Activated CD4-positive, alpha-beta T cell treated with anti-CD3 and anti-CD28 coated beads for 24 hours (primary cell): ENCODE results near the gene VPS29.
"Not testable (repeated sequence)": the region's sequence is repeated elsewhere in the genome, so short reads cannot be mapped to it uniquely, and the experiment has no call there.

Experiments
- DNase-seq, 2 donors: peaks; one replicate each; pipeline ENCODE4 v3.0.0-alpha.2; 2020; ENCODE audit warnings: low read depth in 2 of 2

The VPS29 gene

DNA sequence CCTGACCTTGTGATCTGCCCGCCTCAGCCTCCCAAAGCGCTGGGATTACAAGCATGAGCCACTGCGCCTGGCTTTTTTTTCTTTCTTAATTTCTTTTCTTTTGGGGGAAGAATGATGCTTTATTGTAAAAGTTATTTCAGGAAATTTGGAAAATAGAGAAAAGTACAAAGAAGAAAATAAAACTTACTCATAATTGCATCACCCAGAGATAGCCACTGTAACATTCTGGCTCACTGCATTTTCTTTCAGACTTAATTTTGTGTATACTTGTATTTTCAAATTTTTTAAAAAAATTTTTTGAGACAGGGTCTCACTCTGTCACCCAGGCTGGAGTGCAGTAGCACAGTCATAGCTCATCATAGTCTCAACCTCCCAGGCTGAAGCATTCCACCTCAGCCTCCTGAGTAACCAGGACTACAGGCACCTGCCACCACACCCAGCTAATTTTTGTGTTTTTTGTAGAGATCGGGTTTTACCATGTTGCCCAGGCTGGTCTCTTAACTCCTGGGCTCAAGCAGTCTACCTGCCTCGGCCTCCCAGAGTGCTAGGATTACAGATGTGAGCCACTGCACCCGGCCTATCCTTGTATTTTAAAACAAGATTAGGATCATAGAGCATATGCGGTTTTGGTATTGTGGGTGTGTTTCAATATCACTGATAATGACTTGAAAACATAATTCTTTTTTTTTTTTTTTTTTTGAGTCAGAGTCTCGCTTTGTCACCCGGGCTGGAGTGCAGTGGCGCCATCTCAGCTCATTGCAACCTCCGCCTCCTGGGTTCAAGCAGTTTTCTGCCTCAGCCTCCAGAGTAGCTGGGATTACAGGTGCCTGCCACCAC lies 19.2 kb upstream of the VPS29 start:
- DNase-seq = peak in 1 of 2 donors; percentile 7

DNA sequence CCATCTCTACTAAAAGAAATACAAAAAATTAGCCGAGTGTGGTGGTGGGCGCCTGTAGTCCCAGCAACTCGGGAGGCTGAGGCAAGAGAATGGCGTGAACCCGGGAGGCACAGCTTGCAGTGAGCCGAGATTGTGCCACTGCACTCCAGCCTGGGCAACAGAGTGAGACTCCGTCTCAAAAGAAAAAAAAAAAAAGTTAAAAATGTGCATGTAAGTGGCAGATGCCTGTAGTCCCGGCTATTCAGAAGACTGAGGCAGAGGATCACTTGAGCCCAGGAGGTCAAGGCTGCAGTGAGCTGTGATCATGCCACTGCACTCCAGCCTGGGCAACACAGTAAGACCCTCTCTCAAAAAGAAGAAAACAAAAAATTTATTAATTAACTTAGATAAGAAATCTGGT lies 16.1 kb upstream of the VPS29 start:
- DNase-seq = not testable (repeated sequence)

DNA sequence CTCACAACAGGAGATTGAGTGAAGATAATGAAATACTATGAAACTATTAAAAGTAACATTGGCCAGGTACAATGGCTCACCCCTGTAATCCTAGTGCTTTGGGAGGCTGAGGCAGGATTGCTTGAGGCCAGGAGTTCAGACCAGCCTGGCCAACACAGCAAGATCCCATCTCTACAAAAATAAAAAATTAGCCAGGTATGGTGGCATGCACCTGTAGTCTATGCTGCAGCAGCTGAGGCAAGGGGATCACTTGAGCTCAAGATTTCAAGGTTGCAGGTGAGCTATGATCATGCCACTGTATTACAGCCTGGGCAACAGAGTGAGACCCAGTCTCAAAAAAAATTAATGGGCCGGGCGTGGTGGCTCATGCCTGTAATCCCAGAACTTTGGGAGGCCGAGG lies 15.1 kb upstream of the VPS29 start:
- DNase-seq = no peak

DNA sequence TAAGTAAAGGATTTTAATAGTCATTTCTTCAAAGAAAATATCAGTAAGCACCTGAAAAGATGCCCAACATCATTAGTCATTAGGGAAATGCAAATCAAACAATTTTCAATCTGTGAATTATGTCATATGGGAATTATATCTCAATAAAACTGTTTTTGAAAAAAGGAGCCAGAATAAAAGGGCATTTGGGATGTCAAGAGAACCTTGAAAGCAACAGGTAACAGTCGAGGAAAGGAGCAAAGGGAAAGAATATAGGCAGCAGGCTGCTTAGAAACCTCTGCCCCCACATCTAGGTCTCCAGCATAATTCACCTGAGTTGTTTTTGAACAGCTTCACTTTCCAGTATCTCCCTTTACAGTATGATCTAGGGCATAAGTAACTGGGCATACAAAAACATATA lies 12.5 kb upstream of the VPS29 start:
- no peak for DNase-seq

DNA sequence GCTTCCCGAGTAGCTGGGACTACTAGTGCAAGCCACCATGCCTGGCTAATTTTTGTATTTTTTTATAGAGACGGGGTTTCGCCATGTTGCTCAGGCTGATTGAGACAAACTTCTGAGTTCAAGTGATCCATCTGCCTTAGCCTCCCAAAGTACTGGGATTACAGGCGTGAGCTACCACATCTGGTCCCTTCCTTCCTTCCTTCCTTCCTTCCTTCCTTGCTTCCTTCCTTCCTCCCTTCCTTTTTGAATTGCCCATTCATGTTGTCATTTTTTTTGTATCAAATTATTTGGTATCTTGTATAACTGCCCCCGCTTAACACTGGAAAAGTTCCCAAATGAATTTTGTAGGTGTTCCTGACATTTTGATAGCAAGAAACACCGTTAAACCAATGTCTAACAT lies 11.9 kb upstream of the VPS29 start:
- DNase-seq = no peak

DNA sequence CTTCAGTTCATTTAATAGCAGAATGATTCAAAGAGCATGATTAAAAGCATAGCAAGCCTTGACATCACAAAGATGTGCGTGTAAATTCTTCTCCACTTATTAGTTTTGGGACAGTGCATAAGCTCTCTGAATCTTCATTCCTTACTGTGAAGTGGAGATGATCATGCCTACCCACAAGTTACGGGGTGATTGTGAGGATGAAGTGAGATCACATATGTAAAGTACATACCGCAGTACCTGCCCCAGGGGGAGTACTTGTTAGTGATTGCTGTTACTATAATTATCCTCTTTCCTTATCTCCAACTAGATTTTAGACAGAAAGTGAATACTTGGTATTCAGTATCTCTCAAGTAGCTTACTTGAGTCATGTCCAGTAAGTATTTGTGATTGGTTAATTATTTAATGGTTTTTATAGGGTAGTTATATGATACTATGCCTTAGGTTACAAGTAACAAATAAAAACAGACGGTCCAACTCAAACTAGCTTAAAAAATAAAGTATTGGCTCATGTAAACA lies 6.2 kb upstream of the VPS29 start:
- DNase-seq = no peak

DNA sequence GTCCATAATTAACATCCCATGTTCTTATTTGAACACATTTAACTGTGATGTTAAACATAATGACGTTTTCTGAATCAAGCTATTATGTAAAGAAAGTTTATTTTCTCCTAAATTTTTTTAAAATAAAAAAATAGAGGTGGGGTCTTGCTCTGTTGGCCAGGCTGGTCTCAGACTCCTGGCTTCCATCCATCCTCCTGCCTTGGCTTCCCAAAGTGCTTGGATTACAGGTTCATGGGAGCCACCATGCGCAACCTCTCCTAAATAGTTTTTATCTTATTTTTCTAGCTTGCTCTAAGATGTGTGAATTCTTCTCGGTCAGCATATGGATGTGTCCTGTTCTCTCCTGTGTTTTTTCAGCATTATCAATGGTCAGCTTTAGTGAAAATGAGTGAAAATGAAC lies 3.4 kb upstream of the VPS29 start:
- DNase-seq = no peak

DNA sequence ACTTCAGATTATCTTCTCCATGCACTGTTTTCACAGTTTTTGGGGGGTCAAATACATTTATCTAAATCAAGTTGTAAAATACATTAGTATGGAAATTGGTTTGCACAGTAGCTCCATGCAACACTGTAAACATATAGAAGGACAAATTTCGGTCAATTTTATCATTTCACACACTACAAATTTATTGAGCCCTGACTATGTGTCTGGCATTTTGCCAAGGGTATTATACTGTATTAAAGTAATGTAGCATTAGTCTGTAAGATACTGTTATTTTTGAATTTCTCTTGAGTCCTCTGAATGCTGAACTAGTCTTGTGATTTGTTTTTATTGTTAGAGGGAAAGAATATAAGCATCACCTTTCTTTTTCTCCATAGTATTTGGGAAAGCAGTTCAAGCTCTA lies 1.5 kb upstream of the VPS29 start:
- DNase-seq = no peak

DNA sequence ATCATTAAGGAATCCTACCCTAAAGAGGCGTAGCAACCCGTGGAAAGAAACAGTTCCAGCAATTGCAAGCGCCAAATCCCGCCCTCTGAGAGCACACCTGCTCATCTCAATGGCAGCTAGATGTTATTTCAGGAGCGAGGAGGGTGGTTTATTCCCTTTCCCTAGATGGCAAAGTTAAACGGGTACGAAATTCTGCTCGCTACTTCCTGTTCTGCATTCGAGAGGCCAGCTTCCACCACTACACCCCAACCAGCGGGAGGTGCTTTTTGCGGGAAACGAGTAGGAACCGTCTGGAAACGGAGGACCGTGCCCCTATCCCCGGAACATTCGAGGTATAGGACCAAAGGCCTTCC lies 536 bp downstream of the VPS29 start:
- peak in 1 of 2 donors; percentile 6 for DNase-seq

DNA sequence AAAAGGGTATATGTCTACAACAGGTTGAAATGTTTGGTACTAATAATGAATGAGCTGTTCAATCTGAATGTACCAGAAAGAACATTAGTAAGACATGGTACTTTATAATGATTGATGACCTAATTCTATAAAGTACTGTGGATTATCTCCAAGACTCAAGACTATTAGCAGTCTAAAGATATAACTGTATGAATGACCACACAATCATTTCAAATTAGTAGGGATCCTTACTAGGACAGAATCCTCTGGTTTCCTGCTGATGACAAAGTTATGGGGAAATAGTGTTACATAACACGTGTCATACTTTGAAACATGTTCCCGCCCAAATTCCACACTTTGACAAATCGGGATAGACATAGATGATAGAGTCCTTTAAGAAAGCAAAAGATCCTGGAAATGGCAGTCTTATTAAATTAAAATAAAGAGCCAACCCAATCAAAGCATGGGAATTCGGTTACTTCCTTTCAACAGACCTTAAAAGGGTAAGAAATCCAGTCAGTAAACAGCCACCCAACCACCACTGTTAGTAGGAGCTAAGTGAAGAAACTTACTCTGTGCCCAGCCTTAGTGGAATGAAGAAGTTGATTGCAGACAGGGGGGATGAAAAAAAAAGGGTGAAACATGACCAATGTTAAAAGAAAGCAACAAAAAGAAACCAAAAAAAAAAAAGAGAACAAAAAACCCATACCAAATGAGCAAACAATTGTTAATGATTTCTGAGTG lies 2.8 kb downstream of the VPS29 start:
- no peak for DNase-seq

DNA sequence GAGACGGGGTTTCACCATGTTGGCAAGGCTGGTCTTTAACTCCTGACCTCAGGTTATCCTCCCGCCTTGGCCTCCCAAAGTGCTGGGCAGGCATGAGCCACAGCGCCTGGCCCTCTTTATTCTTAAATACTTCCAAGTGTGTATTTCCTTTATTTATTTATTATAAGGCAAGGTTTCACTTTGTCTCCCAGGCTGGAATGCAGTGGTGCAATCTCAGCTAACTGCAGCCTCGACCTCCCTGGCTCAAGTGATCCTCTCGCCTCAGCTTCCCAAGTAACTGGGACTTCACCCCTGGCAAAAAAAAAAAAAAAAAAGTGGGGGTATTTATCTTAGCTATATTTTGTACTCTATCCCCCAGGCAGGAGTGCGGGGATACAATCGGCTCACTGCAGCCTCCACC lies 26.5 kb downstream of the VPS29 start:
- no peak for DNase-seq

DNA sequence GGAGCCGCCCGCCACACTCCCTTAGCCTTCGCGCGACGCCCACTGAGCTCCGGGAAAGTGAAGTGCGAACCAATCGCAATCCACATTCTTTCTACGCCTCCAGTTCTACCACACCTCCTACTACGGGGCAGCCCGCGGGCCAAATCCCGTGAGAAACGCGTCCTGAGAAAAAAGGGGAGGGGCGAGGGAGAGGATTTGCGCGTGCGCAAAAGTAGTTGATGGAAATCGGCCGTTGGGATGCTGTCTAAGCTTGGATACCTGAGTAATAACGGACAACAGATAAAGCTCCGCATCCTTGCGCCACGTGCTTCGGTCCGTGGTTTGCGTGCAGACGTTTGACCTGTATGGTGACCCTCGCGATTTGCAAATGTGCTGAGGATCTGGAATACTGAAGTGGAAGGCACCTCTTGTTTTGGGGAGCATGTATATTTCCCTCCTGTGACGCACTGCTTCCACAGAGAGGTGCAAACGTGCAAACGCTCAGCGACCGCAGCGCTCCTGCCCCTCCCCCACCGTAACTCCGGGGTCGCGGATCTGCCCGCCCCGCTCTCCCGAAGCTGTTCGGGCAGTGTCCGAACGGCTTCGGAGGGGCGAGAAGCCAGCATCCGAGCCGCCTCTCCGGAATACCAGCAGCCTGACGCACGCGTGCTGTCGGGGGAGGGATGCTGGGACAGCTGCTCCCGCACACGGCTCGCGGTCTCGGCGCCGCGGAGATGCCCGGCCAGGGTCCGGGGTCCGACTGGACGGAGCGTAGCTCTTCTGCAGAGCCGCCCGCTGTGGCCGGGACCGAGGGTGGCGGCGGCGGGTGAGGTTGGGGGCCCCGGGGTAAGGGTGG lies 33.5 kb downstream of the VPS29 start, which contains the start of the genes FAM216A and GPN3:
Gene FAM216A (plus strand): TSS at position 632 of the 835 bp plus-strand sequence. CDS start 31 bp downstream, at position 663.
Gene GPN3 (minus strand): TSS at position 44 of the 835 bp plus-strand sequence. CDS start 54 bp downstream, outside the sequence.
- peak; percentile 90 to 91 for DNase-seq

DNA sequence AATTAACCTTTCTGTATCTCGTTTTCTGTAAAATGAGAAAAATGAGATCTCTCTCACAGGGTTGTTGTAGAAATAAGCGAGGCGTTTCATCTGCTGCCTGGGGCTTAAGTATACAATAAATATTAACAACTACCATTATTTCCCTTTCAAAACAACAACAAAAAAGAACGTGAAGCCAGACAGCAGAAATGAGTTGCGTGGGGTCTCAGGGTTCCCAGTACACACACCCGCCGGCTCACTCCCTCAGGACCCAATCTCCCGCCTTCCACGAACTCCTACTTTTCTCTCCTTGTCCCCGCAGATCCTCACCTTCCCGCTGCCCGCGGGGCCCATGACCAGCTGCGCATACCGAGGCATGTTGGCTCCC lies 34.1 kb downstream of the VPS29 start:
- no peak for DNase-seq

DNA sequence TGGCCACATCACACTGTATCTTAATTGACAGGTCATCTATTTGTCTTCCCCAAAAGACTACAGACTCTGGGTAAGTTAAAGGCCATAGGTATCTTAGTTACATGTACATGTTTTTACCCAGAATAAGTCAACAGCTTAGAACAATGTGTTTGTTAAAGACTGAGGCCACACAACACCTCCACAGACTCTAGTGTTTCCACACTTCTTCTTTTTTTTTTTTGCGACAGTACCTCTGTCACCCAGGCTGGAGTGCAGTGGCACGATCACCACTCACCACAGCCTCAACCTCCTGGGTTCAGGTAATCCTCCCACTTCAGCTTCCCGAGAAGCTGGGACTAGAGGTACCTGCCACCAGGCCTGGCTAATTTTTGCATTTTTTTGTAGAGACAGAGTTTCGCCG lies 35.1 kb downstream of the VPS29 start:
- no peak for DNase-seq

DNA sequence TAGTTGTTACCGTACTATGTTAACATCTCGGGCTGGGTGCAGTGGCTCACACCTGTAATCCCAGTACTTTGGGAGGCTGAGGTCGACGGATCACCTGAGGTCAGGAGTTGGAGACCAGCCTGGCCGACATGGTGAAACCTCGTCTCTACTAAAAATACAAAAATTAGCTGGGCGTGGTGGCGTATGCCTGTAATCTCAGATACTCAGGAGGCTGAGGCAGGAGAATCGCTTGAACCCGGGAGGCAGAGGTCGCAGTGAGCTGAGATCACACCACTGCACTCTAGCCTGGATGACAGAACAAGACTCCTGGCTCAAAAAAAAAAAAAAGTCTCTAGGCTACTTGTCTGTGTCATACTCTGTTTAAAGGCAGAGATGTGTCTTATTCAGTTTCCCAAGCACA lies 36.1 kb downstream of the VPS29 start:
- DNase-seq = not testable (repeated sequence)

DNA sequence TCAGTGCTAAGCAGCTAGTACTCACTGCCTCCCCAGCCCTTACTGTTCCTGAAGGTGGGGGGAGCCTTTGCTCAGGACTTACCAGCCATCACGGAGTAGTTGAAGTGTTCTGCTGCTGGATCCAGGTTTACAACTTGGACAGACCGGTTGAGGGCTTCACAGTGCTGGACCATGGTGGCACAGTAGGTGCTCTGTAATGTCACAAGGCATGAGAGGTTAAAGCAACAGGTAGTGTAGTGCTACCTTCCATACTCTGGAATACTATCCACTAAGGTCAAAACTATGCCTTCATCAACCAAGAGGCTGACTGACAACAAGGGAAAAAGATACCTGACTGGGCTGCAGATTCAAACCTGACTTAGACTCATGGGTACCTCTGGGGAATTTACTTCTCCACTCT lies 36.9 kb downstream of the VPS29 start:
- no peak for DNase-seq

DNA sequence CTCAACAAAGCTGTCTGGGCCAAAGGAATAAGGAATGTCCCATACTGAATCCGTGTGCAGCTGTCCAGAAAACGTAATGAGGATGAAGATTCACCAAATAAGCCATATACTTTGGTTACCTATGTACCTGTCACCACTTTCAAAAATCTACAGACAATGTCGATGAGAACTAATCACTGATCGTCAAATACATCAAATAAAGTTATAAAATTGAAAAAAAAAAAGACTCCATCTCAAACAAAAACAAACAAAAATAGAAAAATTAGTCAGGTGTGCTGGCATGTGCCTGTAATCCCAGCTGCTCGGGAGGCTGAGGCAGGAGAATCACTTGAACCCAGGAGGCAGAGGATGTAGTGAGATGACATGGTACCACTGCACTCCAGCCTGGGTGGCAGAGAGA lies 40.7 kb downstream of the VPS29 start:
- DNase-seq = not testable (repeated sequence)

DNA sequence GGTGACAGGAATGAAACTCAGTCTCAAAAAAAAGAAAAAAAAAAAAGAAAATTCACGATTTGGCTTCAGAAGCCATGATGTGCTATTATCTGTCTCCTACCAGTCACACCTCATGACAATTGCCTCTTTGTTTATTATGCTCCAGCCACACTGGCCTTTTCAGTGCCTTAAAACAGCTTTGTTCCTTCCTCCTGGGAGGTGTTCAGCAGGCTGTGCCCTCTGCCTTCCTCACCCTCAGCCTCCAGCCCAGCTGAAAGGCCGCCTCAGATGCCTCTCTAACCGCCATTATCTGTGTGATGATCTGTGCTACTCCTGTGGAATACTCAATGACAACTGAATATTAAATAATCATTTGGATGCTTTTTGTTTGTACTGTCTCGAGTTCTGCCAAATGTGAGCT lies 43.2 kb downstream of the VPS29 start:
- DNase-seq = no peak

DNA sequence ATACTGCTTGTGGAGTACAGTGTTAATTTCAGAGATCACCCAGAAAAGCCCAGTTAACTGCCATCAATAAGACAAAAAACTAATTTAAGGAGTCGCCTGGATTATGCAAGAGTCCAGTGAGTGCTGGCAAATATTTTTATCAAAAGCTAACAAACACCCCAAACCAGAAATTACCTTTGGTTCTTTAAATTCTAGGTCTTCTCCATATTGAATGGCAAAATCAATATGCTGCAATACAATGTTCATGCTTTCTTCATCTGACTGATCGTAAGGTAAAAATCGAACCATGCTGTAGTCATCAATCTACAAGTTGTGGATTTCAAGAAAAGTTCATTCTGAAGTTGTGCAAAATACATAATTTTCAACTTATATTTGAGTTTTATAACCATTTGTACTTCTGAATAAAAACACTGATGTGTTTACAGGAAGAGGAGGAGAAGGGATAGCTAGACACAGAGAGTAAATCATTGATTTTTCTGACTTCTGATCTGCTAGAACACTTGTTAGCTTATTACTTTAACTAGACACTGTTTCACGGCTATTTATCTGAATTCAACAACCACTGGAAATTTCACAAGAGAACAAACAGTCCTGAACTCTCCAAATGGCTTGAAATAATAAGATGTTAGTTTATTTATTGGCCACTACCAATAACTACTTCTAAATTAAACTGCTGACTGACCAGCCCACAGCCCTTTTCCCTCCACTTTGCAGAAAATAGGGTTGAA lies 48.2 kb downstream of the VPS29 start:
- DNase-seq = no peak

DNA sequence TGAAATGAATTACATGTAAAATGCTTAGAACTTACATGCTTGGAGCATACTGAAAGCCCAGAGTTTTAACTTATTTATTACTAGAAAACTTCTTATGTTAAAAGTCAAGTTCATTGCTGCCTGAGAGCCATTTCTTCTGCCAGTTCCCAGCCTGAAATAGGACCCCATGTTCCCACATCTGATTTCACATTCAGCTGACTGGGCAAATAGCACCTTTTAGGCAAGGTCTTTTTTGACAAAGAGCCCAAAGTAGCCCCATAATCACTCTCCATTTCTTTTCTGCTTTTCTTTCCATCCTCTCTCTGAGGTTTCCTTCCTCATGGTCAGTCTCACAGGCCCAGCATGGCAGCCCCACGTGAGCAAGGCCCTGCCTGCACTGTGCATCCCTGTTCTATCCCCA lies 50.6 kb downstream of the VPS29 start:
- no peak for DNase-seq

DNA sequence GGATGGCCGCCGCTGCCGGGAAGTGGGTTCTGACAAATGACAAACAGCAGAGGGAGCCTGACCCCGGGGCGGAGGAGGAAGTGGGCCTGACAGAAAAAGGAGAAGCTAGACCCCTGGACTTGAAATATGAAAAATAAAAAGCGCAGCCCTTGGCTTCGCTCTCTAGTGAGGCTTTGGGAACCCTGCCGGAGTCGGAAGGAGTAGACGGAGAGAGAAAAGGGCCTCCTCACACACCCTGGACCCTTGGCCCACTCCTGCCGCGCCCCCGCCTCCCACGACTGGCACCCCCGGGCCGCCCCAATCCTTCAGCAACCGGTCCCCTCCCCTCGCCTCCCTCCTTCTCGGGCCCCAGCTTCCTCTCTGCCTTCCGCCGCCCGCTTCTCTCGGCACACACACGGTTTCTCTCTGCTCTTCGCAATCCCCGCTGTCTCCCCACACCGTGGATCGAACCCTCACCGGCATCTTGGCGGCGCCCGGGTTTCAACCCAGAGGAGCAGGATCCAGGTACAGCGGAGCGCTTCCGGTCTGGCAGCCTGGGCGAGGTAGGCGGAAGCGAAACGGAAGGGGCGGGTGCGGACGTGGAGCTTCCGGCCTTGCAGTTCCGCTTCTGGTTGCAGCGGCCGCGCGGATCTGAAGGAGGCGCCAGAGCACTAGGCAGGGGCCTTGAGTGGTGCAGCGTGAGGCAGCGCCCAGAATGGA lies 52.0 kb downstream of the VPS29 start, which contains the start of gene ARPC3:
Gene ARPC3 (minus strand): TSS at position 539 of the 699 bp plus-strand sequence. CDS start 77 bp downstream, at position 462.
- peak; percentile 92 to 94 for DNase-seq
